Gastroesophageal sphincter (tissue), 4 donors: Measurements from ENCODE around the gene AZIN2. TPM values are rescaled to one million over a fixed set of nuclear protein-coding genes. Genes with fewer than 3 reads are reported as not detected.

Experiments used
- ATAC-seq: fragments of 150-250 bp; one replicate; pipeline ENCODE4 v1.9.1; 2016; ENCODE audit warnings: mild to moderate bottlenecking, moderate library complexity
- H3K27ac ChIP-seq, 4 donors: fragments of 200-600 bp; sonication (generic) in 3 of 4; 1 replicate in 3 of 4; 2 replicates in 1 of 4; pipeline ENCODE4 v1.5.1; 2016 to 2019
- H3K27me3 ChIP-seq: fragments of 200-600 bp; sonication (generic); one replicate; pipeline ENCODE4 v1.5.1; 2019
- H3K36me3 ChIP-seq, 2 donors: fragments of 200-600 bp; sonication (generic); one replicate each; pipeline ENCODE4 v1.5.1; 2019; ENCODE audit warnings: control low read depth in 1 of 2
- H3K4me1 ChIP-seq, 3 donors: fragments of 200-600 bp; sonication (generic); 1 replicate in 2 of 3; 2 replicates in 1 of 3; pipeline ENCODE4 v1.5.1; 2016 to 2019; ENCODE audit warnings: control low read depth in 2 of 3
- H3K4me3 ChIP-seq, 2 donors: fragments of 200-600 bp; sonication (generic); one replicate each; pipeline ENCODE4 v1.5.1; 2019; ENCODE audit warnings: mild to moderate bottlenecking in 1 of 2, moderate library complexity in 1 of 2
- H3K9me3 ChIP-seq, 3 donors: fragments of 200-600 bp; sonication (generic); one replicate each; pipeline ENCODE4 v1.5.1; 2017 to 2019; ENCODE audit warnings: control low read depth in 2 of 3
- EP300 ChIP-seq: sonication (generic); formaldehyde crosslinking; IDR thresholded peaks from one replicate; pipeline ENCODE4 v1.6.1; 2017; ENCODE audit warnings: antibody characterized with exemption, mild to moderate bottlenecking
- POLR2A ChIP-seq, 2 donors: fragments of 450-650 bp; IDR thresholded peaks; one replicate each; pipeline ENCODE4 v1.6.1; 2017; ENCODE audit warnings: antibody characterized with exemption in 2 of 2, mild to moderate bottlenecking in 2 of 2, moderate library complexity in 1 of 2
- POLR2AphosphoS5 ChIP-seq: sonication (generic); formaldehyde crosslinking; IDR thresholded peaks from one replicate; pipeline ENCODE4 v1.6.1; 2017; ENCODE audit warnings: antibody characterized with exemption
- WGBS, 2 donors: methylation state at CpG; one replicate each; pipeline ENCODE4 v1.1.5; 2018; ENCODE audit warnings: low coverage in 1 of 2; 5-methylcytosine and 5-hydroxymethylcytosine counted together
- total RNA-seq, 4 donors: library from RNA; depleted of rRNA; stranded (reverse); fragments of >200 nt; gene quantifications; one replicate each; pipeline ENCODE4 v1.1.0, GENCODE V29; 2016
- TF ChIP-seq, protein P1 (sequence below), 4 experiments: fragments of 200-600 bp in 2 of 4; fragments of 450-650 bp in 2 of 4; sonication (generic) in 1 of 4; IDR thresholded peaks; one replicate each; pipeline ENCODE4 v1.5.1; 2017 to 2019; ENCODE audit warnings: antibody characterized with exemption in 4 of 4, mild to moderate bottlenecking in 2 of 4, moderate library complexity in 2 of 4

Gene AZIN2
- total RNA-seq, 4 donors from 2014 or later = 0.31 to 6.4 (median 2.8) TPM

DNA sequence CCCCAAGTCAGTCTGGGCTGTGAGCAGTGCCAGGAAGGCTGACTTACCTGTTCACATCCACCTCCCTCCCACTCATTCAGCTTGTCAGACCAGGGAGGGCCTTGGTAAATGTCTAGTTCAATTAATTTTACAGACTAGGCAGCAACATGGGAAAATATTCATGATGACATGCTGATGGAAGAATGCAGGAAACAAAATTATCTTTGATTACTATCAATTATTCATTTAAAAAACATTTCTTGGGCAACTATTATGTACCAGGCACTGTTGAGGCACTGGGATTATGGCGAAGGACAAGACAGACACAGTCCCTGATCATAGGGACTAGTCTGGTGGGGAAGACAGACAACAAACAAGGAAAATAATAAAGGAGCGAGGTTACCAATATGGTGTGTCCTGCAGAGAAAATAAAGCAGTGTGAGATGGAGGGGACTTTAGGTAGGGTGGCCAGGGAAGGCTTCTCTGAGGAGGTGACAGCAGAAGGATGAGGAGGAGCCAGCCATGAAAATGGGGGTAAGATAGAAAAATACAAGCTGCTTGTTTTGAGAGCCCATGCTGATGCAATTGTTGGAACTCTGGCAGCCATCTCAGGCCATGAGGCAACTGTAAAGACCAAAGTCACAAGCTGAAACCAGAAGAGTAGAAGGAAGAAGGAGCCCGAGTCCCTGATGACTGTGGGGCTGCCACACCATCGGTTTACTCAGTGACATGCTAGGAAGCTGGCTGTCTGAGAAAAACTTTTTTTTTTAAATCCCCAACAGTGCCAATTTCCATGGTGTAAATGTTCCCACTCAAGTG is 86.9 kb downstream of the AZIN2 start:
- Histone ChIP-seq H3K9me3 (no peaks in the 10 kb centered on the region), H3K27me3 (no peaks in the 10 kb centered on the region), H3K4me3 (no peak overlapping the region), H3K27ac (no peak overlapping the region), H3K36me3 (peaks cover 0 to 50% of the 10 kb centered on the region in 2 donors), H3K4me1 (peaks cover 0 to 15% (median 0%) of the 10 kb centered on the region in 3 donors)
- TF ChIP-seq EP300 = no peak
- TF ChIP-seq POLR2AphosphoS5 = no peak
- no peak for TF ChIP-seq POLR2A (IDR thresholded peaks at IDR 0.05)
- TF ChIP-seq, protein P1, sequence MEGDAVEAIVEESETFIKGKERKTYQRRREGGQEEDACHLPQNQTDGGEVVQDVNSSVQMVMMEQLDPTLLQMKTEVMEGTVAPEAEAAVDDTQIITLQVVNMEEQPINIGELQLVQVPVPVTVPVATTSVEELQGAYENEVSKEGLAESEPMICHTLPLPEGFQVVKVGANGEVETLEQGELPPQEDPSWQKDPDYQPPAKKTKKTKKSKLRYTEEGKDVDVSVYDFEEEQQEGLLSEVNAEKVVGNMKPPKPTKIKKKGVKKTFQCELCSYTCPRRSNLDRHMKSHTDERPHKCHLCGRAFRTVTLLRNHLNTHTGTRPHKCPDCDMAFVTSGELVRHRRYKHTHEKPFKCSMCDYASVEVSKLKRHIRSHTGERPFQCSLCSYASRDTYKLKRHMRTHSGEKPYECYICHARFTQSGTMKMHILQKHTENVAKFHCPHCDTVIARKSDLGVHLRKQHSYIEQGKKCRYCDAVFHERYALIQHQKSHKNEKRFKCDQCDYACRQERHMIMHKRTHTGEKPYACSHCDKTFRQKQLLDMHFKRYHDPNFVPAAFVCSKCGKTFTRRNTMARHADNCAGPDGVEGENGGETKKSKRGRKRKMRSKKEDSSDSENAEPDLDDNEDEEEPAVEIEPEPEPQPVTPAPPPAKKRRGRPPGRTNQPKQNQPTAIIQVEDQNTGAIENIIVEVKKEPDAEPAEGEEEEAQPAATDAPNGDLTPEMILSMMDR (IDR thresholded peaks at IDR 0.05) = no peak
- ATAC-seq = no peak
- 96 to 100% methylated on average over 2 to 4 of the region's 4 CpGs for WGBS, 2 donors

DNA sequence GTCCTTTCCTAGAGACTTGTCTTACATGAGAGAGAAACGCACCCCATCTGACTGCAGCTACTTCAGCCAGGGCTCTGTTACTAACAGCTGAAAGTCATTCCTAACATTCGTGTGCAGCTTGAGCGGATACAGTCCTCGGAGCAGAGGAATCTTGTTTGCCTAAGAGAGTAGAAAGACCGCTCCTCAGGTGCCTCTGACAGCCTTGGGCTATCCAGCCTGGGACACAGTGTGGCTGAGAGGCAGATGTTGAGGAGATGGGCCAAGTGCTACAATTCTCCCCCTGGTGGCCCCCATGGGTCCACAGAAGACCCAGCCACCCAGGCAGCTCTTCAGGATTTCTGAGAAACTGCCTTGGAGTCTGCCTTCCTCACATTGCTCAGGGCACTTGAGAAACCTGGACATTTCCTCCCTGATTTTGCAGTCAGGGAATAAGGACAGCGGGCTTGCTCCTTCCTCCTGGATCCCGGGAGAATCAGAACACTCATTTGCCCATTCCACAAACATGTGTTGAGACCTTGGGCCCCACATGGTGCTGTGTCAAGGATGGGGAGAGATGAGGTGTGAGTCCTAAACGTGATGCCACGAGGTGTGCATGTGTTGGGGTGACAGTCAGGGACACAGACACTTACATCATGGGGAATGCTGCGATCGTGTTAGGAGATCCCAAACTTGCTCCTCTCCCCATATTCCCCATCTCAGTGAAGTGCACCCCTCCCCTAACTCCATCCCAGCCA is 87.8 kb downstream of the AZIN2 start:
- ATAC-seq = no peak
- H3K27me3 ChIP-seq = no peaks in the 10 kb centered on the region
- no peak overlapping the region for H3K4me3 ChIP-seq
- no peak overlapping the region for H3K27ac ChIP-seq
- no peaks in the 10 kb centered on the region for H3K9me3 ChIP-seq
- WGBS, 2 donors = 72% methylated on average over 2 of the region's 11 CpGs; no CpG with 5 or more reads in 1 of the 2 donors
- H3K4me1 ChIP-seq = peaks cover 0 to 15% (median 0%) of the 10 kb centered on the region in 3 donors
- TF ChIP-seq EP300 = no peak
- no peak for TF ChIP-seq POLR2AphosphoS5
- TF ChIP-seq, protein P1 (IDR thresholded peaks at IDR 0.05) = no peak
- TF ChIP-seq POLR2A (IDR thresholded peaks at IDR 0.05) = no peak
- peaks cover 0 to 46% of the 10 kb centered on the region in 2 donors for H3K36me3 ChIP-seq

DNA sequence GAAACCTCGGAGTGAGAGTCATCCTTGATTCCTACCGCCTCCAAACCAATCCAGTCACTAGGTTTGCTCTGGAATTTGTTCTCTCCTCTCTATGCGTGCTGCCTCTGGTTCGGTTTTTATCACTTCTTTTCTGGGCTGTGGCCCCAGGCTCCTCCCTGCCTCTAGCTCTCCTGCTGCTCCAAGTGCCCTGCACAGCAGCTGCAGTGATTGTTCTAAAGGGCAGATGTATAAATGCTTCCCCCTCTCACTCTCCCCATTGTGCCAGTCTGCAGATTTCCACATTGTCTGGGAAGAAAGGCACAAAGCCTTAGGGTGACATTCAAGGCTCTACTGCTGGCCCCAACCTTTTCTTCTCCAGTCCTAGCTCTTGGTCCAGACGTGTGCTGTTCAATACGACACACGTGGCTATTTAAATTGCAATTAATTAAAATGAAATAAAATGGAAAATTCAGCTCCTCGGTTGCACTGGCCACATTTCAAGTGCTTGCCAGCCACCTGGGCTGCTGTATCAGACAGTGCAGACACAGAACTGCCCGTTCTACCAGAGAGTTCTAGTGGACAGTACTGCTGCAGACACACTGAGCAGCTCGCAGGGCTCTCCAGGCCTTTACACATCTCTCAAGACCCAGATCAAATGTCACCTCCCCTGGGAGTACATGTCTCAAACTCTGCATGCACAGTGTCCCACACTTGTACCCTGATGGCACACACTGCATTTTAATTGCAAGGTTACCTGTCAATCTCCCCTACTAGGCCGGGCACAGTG is 88.5 kb downstream of the AZIN2 start:
- ATAC-seq = no peak
- H3K4me1 ChIP-seq = peaks cover 0 to 15% (median 0%) of the 10 kb centered on the region in 3 donors
- 49 to 53% methylated on average over 5 to 11 of the region's 11 CpGs for WGBS, 2 donors
- peaks cover 0 to 39% of the 10 kb centered on the region in 2 donors for H3K36me3 ChIP-seq
- TF ChIP-seq POLR2A (IDR thresholded peaks at IDR 0.05) = no peak
- TF ChIP-seq POLR2AphosphoS5 = no peak
- no peak for TF ChIP-seq EP300
- TF ChIP-seq, protein P1 (IDR thresholded peaks at IDR 0.05) = no peak
- H3K4me3 ChIP-seq = no peak overlapping the region
- no peaks in the 10 kb centered on the region for H3K27me3 ChIP-seq
- H3K9me3 ChIP-seq = no peaks in the 10 kb centered on the region
- no peak overlapping the region for H3K27ac ChIP-seq

Other genes starting within 250 kb of the AZIN2 start
- gene FNDC5, start 210.2 kb upstream of the AZIN2 start, total RNA-seq = 10 to 100 TPM in 2 of 4 donors, 1 to 10 TPM in 2; 7.3 to 11.3 (median 8.9) TPM
- gene HPCA, start 194.7 kb upstream of the AZIN2 start, total RNA-seq = under 1 TPM in 1 of 4 donors, not detected in 3; 0.58 TPM
- 100 to 1,000 TPM in 2 of 4 donors, 10 to 100 TPM in 2; 71.5 to 138 (median 101) TPM for gene TMEM54, start 179.8 kb upstream of the AZIN2 start, total RNA-seq
- 10 to 100 TPM; 19.5 to 25.2 (median 21.8) TPM for gene RNF19B, start 116.3 kb upstream of the AZIN2 start, total RNA-seq
- 100 to 1,000 TPM in 2 of 4 donors, 10 to 100 TPM in 2; 88.9 to 115 (median 97.1) TPM for gene AK2, start 44.3 kb upstream of the AZIN2 start, total RNA-seq
- gene TRIM62, start 100.9 kb downstream of the AZIN2 start, total RNA-seq = 1 to 10 TPM; 4.0 to 9.0 (median 5.5) TPM
- 10 to 100 TPM; 14.6 to 29.2 (median 24.1) TPM for gene ZNF362, start 175.3 kb downstream of the AZIN2 start, total RNA-seq
- under 1 TPM in 1 of 4 donors, not detected in 3; 0.67 TPM for gene A3GALT2, start 239.9 kb downstream of the AZIN2 start, total RNA-seq